Adrenal gland (tissue), 5 donors: ENCODE measurements around the gene MAML3.

Experiments
- CTCF ChIP-seq, 6 experiments: fragments of 450-650 bp in 4 of 6; fragments of 200-600 bp in 2 of 6; sonication (generic) in 1 of 6; IDR thresholded peaks; 1 replicate in 5 of 6; 2 replicates in 1 of 6; pipeline versions ENCODE4 v1.5.1 to v1.8.0; 2016 to 2021; ENCODE audit warnings: antibody characterized with exemption in 6 of 6, mild to moderate bottlenecking in 2 of 6, moderate library complexity in 1 of 6
- POLR2A ChIP-seq, 2 donors: fragments of 450-650 bp; IDR thresholded peaks; one replicate each; pipeline ENCODE4 v1.6.1; 2017; ENCODE audit warnings: antibody characterized with exemption in 2 of 2, mild to moderate bottlenecking in 2 of 2, moderate library complexity in 1 of 2
- donor health status: DM: no; HTN: no; CAD: no.

- TF ChIP-seq CTCF (IDR thresholded peaks at IDR 0.05) (no peak), POLR2A (IDR thresholded peaks at IDR 0.05) (no peak)
These were observed 41.4 kb downstream of the MAML3 start for GRCh38 chr4:140112576-140112975.
